ENCODE measurements around the gene BOD1L1.

GRCh38 chr4:13527192-13527980, 100.1 kb downstream of the BOD1L1 start:
- TF ChIP-seq, protein P1, sequence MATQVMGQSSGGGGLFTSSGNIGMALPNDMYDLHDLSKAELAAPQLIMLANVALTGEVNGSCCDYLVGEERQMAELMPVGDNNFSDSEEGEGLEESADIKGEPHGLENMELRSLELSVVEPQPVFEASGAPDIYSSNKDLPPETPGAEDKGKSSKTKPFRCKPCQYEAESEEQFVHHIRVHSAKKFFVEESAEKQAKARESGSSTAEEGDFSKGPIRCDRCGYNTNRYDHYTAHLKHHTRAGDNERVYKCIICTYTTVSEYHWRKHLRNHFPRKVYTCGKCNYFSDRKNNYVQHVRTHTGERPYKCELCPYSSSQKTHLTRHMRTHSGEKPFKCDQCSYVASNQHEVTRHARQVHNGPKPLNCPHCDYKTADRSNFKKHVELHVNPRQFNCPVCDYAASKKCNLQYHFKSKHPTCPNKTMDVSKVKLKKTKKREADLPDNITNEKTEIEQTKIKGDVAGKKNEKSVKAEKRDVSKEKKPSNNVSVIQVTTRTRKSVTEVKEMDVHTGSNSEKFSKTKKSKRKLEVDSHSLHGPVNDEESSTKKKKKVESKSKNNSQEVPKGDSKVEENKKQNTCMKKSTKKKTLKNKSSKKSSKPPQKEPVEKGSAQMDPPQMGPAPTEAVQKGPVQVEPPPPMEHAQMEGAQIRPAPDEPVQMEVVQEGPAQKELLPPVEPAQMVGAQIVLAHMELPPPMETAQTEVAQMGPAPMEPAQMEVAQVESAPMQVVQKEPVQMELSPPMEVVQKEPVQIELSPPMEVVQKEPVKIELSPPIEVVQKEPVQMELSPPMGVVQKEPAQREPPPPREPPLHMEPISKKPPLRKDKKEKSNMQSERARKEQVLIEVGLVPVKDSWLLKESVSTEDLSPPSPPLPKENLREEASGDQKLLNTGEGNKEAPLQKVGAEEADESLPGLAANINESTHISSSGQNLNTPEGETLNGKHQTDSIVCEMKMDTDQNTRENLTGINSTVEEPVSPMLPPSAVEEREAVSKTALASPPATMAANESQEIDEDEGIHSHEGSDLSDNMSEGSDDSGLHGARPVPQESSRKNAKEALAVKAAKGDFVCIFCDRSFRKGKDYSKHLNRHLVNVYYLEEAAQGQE (IDR thresholded peaks at IDR 0.05; ENCODE audit: insufficient read depth in 1 of 2, low read depth in 2 of 2, low read length in 1 of 2), result no peak
- TF ChIP-seq, protein P2, sequence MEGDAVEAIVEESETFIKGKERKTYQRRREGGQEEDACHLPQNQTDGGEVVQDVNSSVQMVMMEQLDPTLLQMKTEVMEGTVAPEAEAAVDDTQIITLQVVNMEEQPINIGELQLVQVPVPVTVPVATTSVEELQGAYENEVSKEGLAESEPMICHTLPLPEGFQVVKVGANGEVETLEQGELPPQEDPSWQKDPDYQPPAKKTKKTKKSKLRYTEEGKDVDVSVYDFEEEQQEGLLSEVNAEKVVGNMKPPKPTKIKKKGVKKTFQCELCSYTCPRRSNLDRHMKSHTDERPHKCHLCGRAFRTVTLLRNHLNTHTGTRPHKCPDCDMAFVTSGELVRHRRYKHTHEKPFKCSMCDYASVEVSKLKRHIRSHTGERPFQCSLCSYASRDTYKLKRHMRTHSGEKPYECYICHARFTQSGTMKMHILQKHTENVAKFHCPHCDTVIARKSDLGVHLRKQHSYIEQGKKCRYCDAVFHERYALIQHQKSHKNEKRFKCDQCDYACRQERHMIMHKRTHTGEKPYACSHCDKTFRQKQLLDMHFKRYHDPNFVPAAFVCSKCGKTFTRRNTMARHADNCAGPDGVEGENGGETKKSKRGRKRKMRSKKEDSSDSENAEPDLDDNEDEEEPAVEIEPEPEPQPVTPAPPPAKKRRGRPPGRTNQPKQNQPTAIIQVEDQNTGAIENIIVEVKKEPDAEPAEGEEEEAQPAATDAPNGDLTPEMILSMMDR (IDR thresholded peaks at IDR 0.05), result no peak
- TF ChIP-seq POLR2AphosphoS5 (IDR thresholded peaks at IDR 0.05; ENCODE audit: low read depth, low read length), result no peak
- TF ChIP-seq SIN3A (IDR thresholded peaks at IDR 0.05; ENCODE audit: borderline replicate concordance, insufficient read depth, low read depth, low read length), result no peak
